Germinal center (tissue), 1 donor: ENCODE measurements around the gene PEX7.
"Not testable (repeated sequence)": the region's sequence is repeated elsewhere in the genome, so short reads cannot be mapped to it uniquely, and the experiment has no call there.

Experiments used
- DNase-seq: peaks from one replicate; pipeline ENCODE4 v3.0.0; 2012; ENCODE audit warnings: mixed read lengths, low spot score

Gene PEX7

GRCh38 chr6:136950436-136951126, 128.2 kb downstream of the PEX7 start:
- DNase-seq: no peak

GRCh38 chr6:136952714-136953260, 130.4 kb downstream of the PEX7 start:
- no peak for DNase-seq

GRCh38 chr6:136955123-136955522, 132.7 kb downstream of the PEX7 start:
- DNase-seq: no peak

- DNase-seq: no peak
These were observed 134.5 kb downstream of the PEX7 start for GRCh38 chr6:136956590-136957544.

- DNase-seq: no peak
These were observed 135.8 kb downstream of the PEX7 start for GRCh38 chr6:136958168-136958567.

- no peak for DNase-seq
These were observed 137.1 kb downstream of the PEX7 start for GRCh38 chr6:136959471-136959891.

DNA sequence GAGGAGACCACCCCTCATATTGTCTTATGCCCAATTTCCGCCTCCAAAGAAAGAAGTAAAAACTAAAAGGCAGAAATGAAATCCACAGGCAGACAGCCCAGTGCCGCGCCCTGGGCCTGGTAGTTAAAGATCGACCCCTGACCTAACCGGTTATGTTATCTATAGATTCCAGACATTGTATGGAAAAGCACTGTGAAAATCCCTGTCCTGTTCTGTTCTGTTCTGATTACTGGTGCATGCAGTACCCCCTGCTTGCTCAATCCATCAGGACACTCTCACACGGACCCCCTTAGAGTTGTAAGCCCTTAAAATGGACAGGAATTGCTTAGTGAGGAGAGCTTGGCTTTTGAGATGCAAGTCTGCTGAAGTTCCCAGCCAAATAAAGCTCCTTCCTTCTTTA, 137.5 kb downstream of the PEX7 start:
- DNase-seq: not testable (repeated sequence)

GRCh38 chr6:136960781-136961180, 138.4 kb downstream of the PEX7 start:
- no peak for DNase-seq

GRCh38 chr6:136961848-136962247, 139.5 kb downstream of the PEX7 start:
- no peak for DNase-seq

DNA sequence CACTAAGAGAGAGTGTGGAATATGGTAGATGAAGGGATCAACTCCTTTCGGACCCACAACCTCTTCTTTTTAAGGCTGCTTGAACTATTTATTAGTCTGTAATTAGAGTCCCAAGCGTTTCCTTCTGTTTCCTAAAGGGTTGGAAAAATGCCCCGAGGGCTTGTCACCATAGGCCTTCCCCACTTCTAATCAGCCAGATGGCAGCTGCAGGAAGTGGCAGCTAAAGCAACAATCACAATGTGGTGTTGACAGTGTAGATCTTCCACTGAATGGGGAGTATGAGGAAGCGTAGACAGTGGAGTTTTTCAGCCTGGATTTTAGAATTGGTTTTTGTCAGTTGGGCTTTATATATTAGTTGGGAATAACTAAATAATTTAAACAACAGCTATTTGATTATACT, 140.3 kb downstream of the PEX7 start:
- no peak for DNase-seq

DNA sequence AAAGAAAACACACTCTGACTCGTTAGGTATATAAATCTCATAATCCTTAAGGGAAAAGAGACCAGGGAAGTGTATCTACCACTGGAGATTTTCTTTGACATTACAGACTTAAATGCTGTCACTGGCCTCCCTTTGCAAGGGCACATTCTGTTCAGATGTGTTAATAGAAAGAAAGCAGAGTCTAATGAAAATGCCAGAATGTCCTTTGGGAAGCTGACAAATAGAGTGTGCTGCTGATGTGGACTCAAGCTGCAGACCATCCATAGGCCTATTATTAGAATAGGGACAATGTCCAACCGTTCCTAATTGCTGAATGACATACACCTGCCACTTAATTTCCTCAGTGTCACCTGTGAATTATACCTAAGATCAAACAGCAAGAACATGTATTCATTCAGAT, 140.9 kb downstream of the PEX7 start:
- no peak for DNase-seq
